ENCODE measurements around the gene MFSD11.
A peak's percentile ranks its signal among the peaks of the same experiment; 100 is the strongest.

DNA sequence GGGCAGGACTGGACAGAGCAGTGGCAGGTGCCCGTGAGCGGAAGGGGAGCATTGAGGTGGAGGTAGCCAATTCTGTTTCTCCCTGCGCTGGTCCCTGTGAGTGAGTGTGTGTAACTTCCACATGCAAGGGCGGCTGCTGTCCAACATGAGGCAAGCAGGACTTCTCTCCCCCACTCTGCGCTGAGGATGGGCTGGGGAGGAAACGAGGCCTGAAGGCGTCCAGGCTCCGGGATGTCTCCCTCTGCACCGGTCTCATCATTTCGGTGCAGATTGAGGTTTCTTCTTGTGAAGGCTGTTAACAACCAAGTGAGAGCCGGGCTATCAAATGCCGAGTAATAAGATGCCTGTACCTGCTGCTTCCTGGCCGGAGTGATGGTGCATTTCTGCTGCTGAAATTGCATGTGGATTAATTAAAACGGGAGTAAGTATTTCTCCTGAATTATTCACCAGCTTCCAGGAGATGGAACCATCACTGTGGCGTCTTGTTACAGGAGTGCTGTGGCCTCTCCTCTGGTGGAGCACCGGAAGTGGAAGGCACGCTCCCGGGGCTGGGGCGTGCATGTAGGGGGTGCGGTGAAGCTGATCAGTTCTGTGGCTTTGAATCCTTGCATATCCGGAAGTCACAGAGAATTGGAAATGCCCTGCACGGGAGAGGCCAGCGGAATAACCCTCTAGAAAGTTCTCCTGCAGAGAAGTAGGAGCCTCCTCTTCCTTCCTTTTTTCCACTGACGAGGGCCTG lies 88.6 kb downstream of the MFSD11 start:
- TF ChIP-seq, protein P1, sequence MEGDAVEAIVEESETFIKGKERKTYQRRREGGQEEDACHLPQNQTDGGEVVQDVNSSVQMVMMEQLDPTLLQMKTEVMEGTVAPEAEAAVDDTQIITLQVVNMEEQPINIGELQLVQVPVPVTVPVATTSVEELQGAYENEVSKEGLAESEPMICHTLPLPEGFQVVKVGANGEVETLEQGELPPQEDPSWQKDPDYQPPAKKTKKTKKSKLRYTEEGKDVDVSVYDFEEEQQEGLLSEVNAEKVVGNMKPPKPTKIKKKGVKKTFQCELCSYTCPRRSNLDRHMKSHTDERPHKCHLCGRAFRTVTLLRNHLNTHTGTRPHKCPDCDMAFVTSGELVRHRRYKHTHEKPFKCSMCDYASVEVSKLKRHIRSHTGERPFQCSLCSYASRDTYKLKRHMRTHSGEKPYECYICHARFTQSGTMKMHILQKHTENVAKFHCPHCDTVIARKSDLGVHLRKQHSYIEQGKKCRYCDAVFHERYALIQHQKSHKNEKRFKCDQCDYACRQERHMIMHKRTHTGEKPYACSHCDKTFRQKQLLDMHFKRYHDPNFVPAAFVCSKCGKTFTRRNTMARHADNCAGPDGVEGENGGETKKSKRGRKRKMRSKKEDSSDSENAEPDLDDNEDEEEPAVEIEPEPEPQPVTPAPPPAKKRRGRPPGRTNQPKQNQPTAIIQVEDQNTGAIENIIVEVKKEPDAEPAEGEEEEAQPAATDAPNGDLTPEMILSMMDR (IDR thresholded peaks at IDR 0.05; ENCODE audit: insufficient read depth, low read length) = no peak
- TF ChIP-seq POLR2AphosphoS5 (IDR thresholded peaks at IDR 0.05; ENCODE audit: low read depth) = no peak
- TF ChIP-seq, protein P2, sequence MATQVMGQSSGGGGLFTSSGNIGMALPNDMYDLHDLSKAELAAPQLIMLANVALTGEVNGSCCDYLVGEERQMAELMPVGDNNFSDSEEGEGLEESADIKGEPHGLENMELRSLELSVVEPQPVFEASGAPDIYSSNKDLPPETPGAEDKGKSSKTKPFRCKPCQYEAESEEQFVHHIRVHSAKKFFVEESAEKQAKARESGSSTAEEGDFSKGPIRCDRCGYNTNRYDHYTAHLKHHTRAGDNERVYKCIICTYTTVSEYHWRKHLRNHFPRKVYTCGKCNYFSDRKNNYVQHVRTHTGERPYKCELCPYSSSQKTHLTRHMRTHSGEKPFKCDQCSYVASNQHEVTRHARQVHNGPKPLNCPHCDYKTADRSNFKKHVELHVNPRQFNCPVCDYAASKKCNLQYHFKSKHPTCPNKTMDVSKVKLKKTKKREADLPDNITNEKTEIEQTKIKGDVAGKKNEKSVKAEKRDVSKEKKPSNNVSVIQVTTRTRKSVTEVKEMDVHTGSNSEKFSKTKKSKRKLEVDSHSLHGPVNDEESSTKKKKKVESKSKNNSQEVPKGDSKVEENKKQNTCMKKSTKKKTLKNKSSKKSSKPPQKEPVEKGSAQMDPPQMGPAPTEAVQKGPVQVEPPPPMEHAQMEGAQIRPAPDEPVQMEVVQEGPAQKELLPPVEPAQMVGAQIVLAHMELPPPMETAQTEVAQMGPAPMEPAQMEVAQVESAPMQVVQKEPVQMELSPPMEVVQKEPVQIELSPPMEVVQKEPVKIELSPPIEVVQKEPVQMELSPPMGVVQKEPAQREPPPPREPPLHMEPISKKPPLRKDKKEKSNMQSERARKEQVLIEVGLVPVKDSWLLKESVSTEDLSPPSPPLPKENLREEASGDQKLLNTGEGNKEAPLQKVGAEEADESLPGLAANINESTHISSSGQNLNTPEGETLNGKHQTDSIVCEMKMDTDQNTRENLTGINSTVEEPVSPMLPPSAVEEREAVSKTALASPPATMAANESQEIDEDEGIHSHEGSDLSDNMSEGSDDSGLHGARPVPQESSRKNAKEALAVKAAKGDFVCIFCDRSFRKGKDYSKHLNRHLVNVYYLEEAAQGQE (IDR thresholded peaks at IDR 0.05; ENCODE audit: insufficient replicate concordance, low read depth) = peak; percentile 89
- TF ChIP-seq GABPA (IDR thresholded peaks at IDR 0.05; ENCODE audit: low read depth) = no peak

All from HL-60 (cell line).